Jurkat, Clone E6-1 (cell line): Measurements from ENCODE around the gene ATF7IP.

Experiments used
- DNase-seq: peaks from one replicate; pipeline ENCODE4 v3.0.0-alpha.2; 2011; ENCODE audit warnings: low read depth, low spot score
- H3K4me3 ChIP-seq: 2 replicates; pipeline ENCODE4 v1.5.1; 2011; ENCODE audit warnings: mild to moderate bottlenecking, low read length, control low read depth, moderate library complexity

The ATF7IP gene

DNA sequence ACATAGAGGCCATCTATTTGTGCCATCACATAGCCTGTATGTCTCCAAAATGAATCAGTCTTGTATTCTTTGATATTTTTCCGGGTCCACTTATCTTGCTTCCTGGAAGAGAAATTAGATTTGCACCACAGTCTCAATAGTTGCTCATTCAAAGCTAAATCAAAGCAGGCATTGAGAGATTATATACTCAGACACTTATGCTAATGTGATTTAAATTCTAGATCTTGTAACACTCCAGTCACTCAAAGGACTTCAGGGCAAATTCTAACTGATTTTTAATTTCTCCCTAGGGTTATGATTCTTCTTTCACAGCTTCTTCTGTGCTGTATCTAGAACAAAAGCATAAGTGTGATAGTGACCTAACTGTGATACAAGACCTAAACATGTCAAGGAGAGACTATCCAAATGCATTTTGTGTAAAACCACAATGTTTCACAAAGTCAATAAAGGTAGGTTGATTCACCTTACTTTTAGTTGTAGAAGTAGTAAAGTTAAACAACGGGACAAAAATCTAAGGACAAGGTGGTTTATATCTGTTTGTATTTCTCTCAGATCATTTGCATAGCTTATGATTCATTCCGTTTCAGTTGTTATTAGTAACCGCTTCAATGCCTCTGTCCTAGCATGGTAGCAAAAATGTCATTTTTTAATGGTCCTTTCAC lies 175.4 kb downstream of the ATF7IP start:
- no peak overlapping the region for H3K4me3 ChIP-seq
- no peak for DNase-seq

DNA sequence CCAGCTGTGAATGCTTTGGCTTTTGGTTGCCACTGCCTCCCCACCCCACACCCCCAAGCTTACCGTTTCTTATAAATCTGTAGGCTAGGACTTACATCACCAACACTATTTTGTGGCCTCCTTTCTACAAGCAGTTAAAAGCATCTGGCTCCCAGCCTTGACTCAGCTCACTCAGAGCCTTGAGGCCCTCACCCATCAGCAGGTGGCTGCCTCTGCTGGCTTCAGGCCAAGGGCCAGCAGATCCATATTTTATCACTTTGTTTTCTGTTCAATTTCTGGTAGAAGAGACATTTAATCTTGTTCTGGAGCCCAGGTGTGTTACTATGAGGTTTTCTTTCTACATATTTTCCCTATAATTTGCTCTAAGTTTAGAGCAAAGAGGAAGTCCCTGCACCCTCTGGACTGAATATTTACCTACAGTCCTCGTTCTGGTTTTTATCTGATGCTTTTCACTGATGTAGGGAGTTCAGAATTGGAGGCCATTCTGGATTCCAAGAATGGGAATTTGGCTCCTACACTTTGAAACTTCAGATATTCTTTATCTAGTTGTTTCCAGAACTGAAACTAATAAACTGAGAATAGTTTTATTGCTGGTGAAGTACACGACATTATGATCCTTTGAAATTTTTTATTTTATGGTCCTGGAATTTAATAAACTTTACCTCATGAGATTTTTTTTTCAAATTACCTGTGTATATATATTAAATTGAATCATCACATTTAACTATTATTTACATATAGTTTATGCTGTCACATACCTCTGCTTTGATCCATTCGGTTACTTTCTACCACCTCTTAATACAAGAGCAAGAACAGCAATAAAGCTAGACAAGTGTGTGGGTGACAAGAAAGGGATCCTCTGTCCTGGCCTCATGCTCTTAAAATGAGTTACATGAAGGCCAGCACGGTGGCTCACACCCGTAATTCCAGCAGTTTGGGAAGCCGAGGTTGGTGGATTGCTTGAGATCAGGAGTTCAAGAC lies 180.0 kb downstream of the ATF7IP start:
- DNase-seq = peak; percentile 6

DNA sequence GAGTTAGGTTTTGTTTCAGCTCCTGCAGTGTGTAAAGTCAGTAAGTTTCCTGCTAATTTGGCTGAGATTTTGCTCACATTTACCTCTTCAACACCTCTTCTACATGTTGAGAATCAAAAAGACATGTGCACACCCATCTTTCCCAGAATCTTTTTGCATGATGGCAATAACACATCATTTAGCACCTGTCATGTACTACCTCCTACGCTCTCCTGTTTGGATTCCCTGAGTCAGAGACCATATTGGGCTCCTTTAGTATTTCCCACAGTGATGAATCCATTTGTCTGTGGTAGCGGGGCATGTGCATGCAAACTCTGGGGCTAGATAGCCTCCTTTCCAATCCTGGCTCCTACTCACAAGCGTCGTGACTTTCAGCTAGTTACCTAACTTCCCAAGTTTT lies 182.1 kb downstream of the ATF7IP start:
- no peak for DNase-seq
- H3K4me3 ChIP-seq = no peak overlapping the region

More for the DNA sequence above, 180.0 kb downstream of the ATF7IP start:
- no peak overlapping the region for H3K4me3 ChIP-seq

DNA sequence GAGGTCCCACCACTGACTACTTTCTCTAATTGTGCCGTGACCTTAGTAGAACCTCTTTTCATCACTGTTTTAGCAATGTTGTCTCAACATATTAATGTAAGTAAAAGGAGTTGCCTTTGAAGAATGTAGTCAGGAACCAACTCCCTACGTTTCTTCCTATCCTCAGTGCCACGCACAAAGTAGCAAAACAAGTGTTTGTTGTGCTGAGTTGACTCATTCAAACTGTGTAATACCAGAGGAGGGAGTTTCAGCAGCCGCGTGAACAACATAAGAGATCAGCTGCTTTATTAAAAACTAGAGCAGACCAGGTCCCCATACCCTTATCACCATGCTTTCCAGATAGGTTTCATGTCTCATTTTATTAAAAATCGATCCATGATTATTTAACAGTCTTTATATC lies 183.1 kb downstream of the ATF7IP start:
- no peak for DNase-seq
- H3K4me3 ChIP-seq = no peak overlapping the region
